ENCODE results near the gene LY6G6D. TPM values are rescaled to one million over a fixed set of nuclear protein-coding genes. Genes with fewer than 3 reads are reported as not detected.

LY6G6D gene
- total and polyA plus RNA-seq, 12 donors = not detected

GRCh38 chr6:31721351-31722020 is 6.3 kb downstream of the LY6G6D start, which contains the start of gene LY6G6C:
Gene LY6G6C (minus strand): TSS chr6:31721746. CDS start chr6:31721679, 67 bp downstream.
- H3K4me3 ChIP-seq = no peak within 1 kb of the TSS
- ATAC-seq (no peak), DNase-seq (no peak)
- peaks cover 0 to 9% (median 0%) of the 10 kb centered on the region in 9 donors for H3K4me1 ChIP-seq
- no peaks in the 10 kb centered on the region for H3K27me3 ChIP-seq
- TF ChIP-seq CTCF (IDR thresholded peaks at IDR 0.05) = no peak
- intact Hi-C loops (cut with DNase I) = no loop called here
- no peak within 1 kb of the TSS for H3K27ac ChIP-seq
- peaks cover 0 to 15% (median 6%) of the 10 kb centered on the region in 9 donors for H3K36me3 ChIP-seq
- WGBS, 2 donors = 88 to 94% methylated on average over 4 of the region's 4 CpGs
- no peaks in the 10 kb centered on the region for H3K9me3 ChIP-seq

GRCh38 chr6:31722173-31722572 is 7.0 kb downstream of the LY6G6D start:
- DNase-seq = no peak
- no peak for TF ChIP-seq CTCF (IDR thresholded peaks at IDR 0.05)
- no peaks in the 10 kb centered on the region for H3K27me3 ChIP-seq

GRCh38 chr6:31723245-31723979 is 8.3 kb downstream of the LY6G6D start, which contains the start of gene MPIG6B:
Gene MPIG6B (plus strand): TSS chr6:31723373. CDS start chr6:31723384, 11 bp downstream.
- Histone ChIP-seq H3K4me3 (peak within 1 kb of the TSS in 1 of 10 donors; percentile 2), H3K4me1 (peaks cover 4 to 29% (median 9%) of the 10 kb centered on the region in 9 donors), H3K27me3 (no peaks in the 10 kb centered on the region), H3K27ac (peak within 1 kb of the TSS in 5 of 10 donors; percentile 14 to 60 (median 28)), H3K9me3 (no peaks in the 10 kb centered on the region), H3K36me3 (peaks cover 0 to 34% (median 17%) of the 10 kb centered on the region in 9 donors)
- peak in 2 of 8 donors; percentile 17 to 20 for ATAC-seq
- intact Hi-C loops (cut with DNase I) = no loop called here
- TF ChIP-seq CTCF (IDR thresholded peaks at IDR 0.05) = no peak
- WGBS, 2 donors = 56 to 59% methylated on average over 46 of the region's 46 CpGs
- DNase-seq = no peak

More at GRCh38 chr6:31722173-31722572, 7.0 kb downstream of the LY6G6D start:
- ATAC-seq = no peak
- no peak overlapping the region for H3K27ac ChIP-seq
- 94 to 96% methylated on average over 3 of the region's 3 CpGs for WGBS, 2 donors
- no peak overlapping the region for H3K4me3 ChIP-seq
- peaks cover 0 to 16% (median 0%) of the 10 kb centered on the region in 9 donors for H3K4me1 ChIP-seq
- no peaks in the 10 kb centered on the region for H3K9me3 ChIP-seq
- intact Hi-C loops (cut with DNase I) = no loop called here
- peaks cover 0 to 22% (median 12%) of the 10 kb centered on the region in 9 donors for H3K36me3 ChIP-seq

- peak in 3 of 8 donors; percentile 3 to 27 (median 9) for ATAC-seq
- 81 to 83% methylated on average over 25 of the region's 25 CpGs for WGBS, 2 donors
- intact Hi-C loops (cut with DNase I) = no loop called here
- Histone ChIP-seq H3K4me3 (no peak overlapping the region), H3K27me3 (no peaks in the 10 kb centered on the region), H3K27ac (peak overlapping the region in 5 of 10 donors; percentile 14 to 60 (median 28)), H3K9me3 (no peaks in the 10 kb centered on the region), H3K4me1 (peaks cover 9 to 35% (median 16%) of the 10 kb centered on the region in 9 donors), H3K36me3 (peaks cover 0 to 35% (median 17%) of the 10 kb centered on the region in 9 donors)
- no peak for TF ChIP-seq CTCF (IDR thresholded peaks at IDR 0.05)
- peak; percentile 29 to 36 for DNase-seq
Observed at GRCh38 chr6:31723980-31724691, 9.0 kb downstream of the LY6G6D start.

Data from heart right ventricle (tissue), 16 donors.